IMR-90 (cell line): ENCODE data around the gene FGD5. TPM values are rescaled to one million over a fixed set of nuclear protein-coding genes. Genes with fewer than 3 reads are reported as not detected.

ENCODE experiments used
- ATAC-seq: fragments of 200-7000 bp; cut with Tn5 transposase; 2 replicates; pipeline ENCODE4 v1.9.1; 2020; ENCODE audit warnings: low read depth, mild to moderate bottlenecking, moderate library complexity
- BruUV-seq: library from RNA; stranded (reverse); fragments of 400-500 nt; replicated peaks from 2 replicates; lab custom pipeline; 2021; lab: Mats Ljungman, UMichigan
- CTCF ChIA-PET: fragments of 300-600 bp; formaldehyde crosslinking; extraction: SDS; loops from one replicate; lab custom pipeline; 2021; ENCODE audit warnings: antibody characterized with exemption; lab: Yijun Ruan, JAX
- POLR2A ChIA-PET: fragments of 300-600 bp; sonication (Branson Sonifier 250); formaldehyde crosslinking; loops from one replicate; lab custom pipeline; 2022; ENCODE audit warnings: antibody characterized with exemption; ENCODE audit not compliant: unreplicated experiment; lab: Charles Lee
- DNase-seq: peaks from one replicate; pipeline ENCODE4 v3.0.0; 2013
- H2AFZ ChIP-seq: replicated peaks from 2 replicates; pipeline ENCODE3; 2013; ENCODE audit warnings: low read length, mild to moderate bottlenecking; ENCODE audit not compliant: poor library complexity
- H2AK5ac ChIP-seq: 2 replicates; pipeline ENCODE4 v1.6.1; 2013; ENCODE audit warnings: low read depth, low read length, inconsistent platforms
- H2AK9ac ChIP-seq: replicated peaks from 2 replicates; pipeline ENCODE3; 2013; ENCODE audit warnings: mild to moderate bottlenecking, low read depth, low read length, moderate library complexity; ENCODE audit not compliant: poor library complexity
- H2BK120ac ChIP-seq: 2 replicates; pipeline ENCODE4 v1.6.1; 2013; ENCODE audit warnings: low read depth, low read length, inconsistent platforms
- H2BK15ac ChIP-seq: 3 replicates; pipeline ENCODE4 v1.6.1; 2013; ENCODE audit warnings: low read depth, low read length, inconsistent platforms
- H2BK20ac ChIP-seq: 2 replicates; pipeline ENCODE4 v1.6.1; 2013; ENCODE audit warnings: low read depth, mild to moderate bottlenecking, inconsistent platforms, low read length, moderate library complexity
- H2BK5ac ChIP-seq: 2 replicates; pipeline ENCODE4 v1.6.1; 2013; ENCODE audit warnings: mild to moderate bottlenecking, low read depth, low read length, inconsistent platforms; ENCODE audit not compliant: poor library complexity, severe bottlenecking
- H3K14ac ChIP-seq: replicated peaks from 2 replicates; pipeline ENCODE4 v1.6.1; 2013; ENCODE audit warnings: low read depth, low read length, inconsistent platforms
- H3K18ac ChIP-seq: 2 replicates; pipeline ENCODE4 v1.6.1; 2013; ENCODE audit warnings: low read depth, low read length, control low read depth
- H3K23ac ChIP-seq: 2 replicates; pipeline ENCODE4 v1.6.1; 2013; ENCODE audit warnings: low read depth, low read length, inconsistent platforms
- H3K27ac ChIP-seq: 2 replicates; pipeline ENCODE4 v1.5.1; 2013; ENCODE audit warnings: mild to moderate bottlenecking, control low read depth, low read length; ENCODE audit not compliant: insufficient read depth
- H3K27me3 ChIP-seq: 2 replicates; pipeline ENCODE4 v1.6.1; 2013; ENCODE audit warnings: low read length; ENCODE audit not compliant: control insufficient read depth, insufficient read depth
- H3K36me3 ChIP-seq: 2 replicates; pipeline ENCODE4 v1.6.1; 2013; ENCODE audit warnings: low read length, mixed read lengths; ENCODE audit not compliant: control insufficient read depth, insufficient read depth
- H3K4ac ChIP-seq: 2 replicates; pipeline ENCODE4 v1.6.1; 2013; ENCODE audit warnings: low read depth, low read length, inconsistent platforms
- H3K4me1 ChIP-seq: 2 replicates; pipeline ENCODE4 v1.6.1; 2013; ENCODE audit warnings: low read length, mixed read lengths; ENCODE audit not compliant: control insufficient read depth, insufficient read depth
- H3K4me2 ChIP-seq: 2 replicates; pipeline ENCODE4 v1.6.1; 2013; ENCODE audit warnings: low read depth, mild to moderate bottlenecking, control low read depth, low read length, moderate library complexity
- H3K4me3 ChIP-seq: 2 replicates; pipeline ENCODE4 v1.5.1; 2013; ENCODE audit warnings: low read depth, mild to moderate bottlenecking, control low read depth, low read length, moderate library complexity; ENCODE audit not compliant: insufficient read depth
- H3K56ac ChIP-seq: 2 replicates; pipeline ENCODE4 v1.6.1; 2013; ENCODE audit warnings: low read length, inconsistent platforms; ENCODE audit not compliant: insufficient read depth; ENCODE audit errors: extremely low read depth
- H3K79me1 ChIP-seq, 2 experiments: 2 replicates each; pipeline ENCODE4 v1.6.1; 2013; ENCODE audit warnings: low read length in 2 of 2, inconsistent platforms in 1 of 2, low read depth in 1 of 2
- H3K9ac ChIP-seq: 2 replicates; pipeline ENCODE4 v1.6.1; 2013; ENCODE audit warnings: low read depth, low read length, control low read depth
- H3K9me1 ChIP-seq: 2 replicates; pipeline ENCODE4 v1.6.1; 2013; ENCODE audit warnings: low read length, inconsistent platforms; ENCODE audit not compliant: insufficient read depth
- H3K9me3 ChIP-seq: 2 replicates; pipeline ENCODE4 v1.6.1; 2013; ENCODE audit warnings: low read length; ENCODE audit not compliant: control insufficient read depth, insufficient read depth
- H4K20me1 ChIP-seq: 2 replicates; pipeline ENCODE4 v1.6.1; 2013; ENCODE audit warnings: low read length, inconsistent platforms; ENCODE audit not compliant: insufficient read depth
- H4K5ac ChIP-seq: 2 replicates; pipeline ENCODE4 v1.6.1; 2013; ENCODE audit warnings: mild to moderate bottlenecking, low read depth, low read length, control low read depth
- H4K8ac ChIP-seq, 2 experiments: 2 replicates each; pipeline ENCODE4 v1.6.1; 2013; ENCODE audit warnings: low read depth in 2 of 2, low read length in 2 of 2, control low read depth in 1 of 2, inconsistent platforms in 1 of 2
- H4K91ac ChIP-seq: 2 replicates; pipeline ENCODE4 v1.6.1; 2013; ENCODE audit warnings: low read depth, low read length, inconsistent platforms; ENCODE audit not compliant: insufficient read depth
- CTCF ChIP-seq: conservative IDR thresholded peaks from 2 replicates; pipeline ENCODE4 v1.5.1; 2012; ENCODE audit warnings: mild to moderate bottlenecking, low read depth, low read length, improper control_type of control experiment
- MAFK ChIP-seq: IDR thresholded peaks from 2 replicates; pipeline ENCODE4 v1.6.1; 2012; ENCODE audit warnings: low read depth, low read length, improper control_type of control experiment
- RFX5 ChIP-seq: IDR thresholded peaks from 2 replicates; pipeline ENCODE4 v1.8.0; 2012; ENCODE audit warnings: low read depth, mild to moderate bottlenecking, low read length, moderate library complexity
- USF2 ChIP-seq: fragments of 150-350 bp; IDR thresholded peaks from 2 replicates; pipeline ENCODE4 v1.6.1; 2017; ENCODE audit warnings: mild to moderate bottlenecking, antibody characterized with exemption, low read length, low read depth
- WGBS, 2 experiments: methylation state at CpG; one replicate each; pipeline versions ENCODE4 v1.1.5 to v1.1.7; 2013; ENCODE audit warnings: missing lambda C conversion rate in 2 of 2; ENCODE audit not compliant: insufficient read length in 1 of 2; ENCODE audit errors: extremely low coverage in 2 of 2; 5-methylcytosine and 5-hydroxymethylcytosine counted together
- dilution Hi-C: fragments of 300-500 bp; cut with HindIII; formaldehyde crosslinking; loops from one replicate; pipeline ENCODE4 v1.14.3; 2018; ENCODE audit warnings: low sequenced_read_pairs; ENCODE audit not compliant: unreplicated experiment
- in situ Hi-C: fragments of 300-500 bp; cut with MboI; formaldehyde crosslinking; loops from 3 replicates; pipeline ENCODE4 v1.14.3; 2019; ENCODE audit warnings: low sequenced_read_pairs, inconsistent platforms, mixed read lengths
- intact Hi-C: fragments of 100-400 bp; cut with micrococcal nuclease; formaldehyde crosslinking; loops from 2 replicates; pipeline ENCODE4 v1.10.0; 2022
- polyA plus RNA-seq, 3 experiments: library from polyadenylated mRNA; depleted of rRNA; stranded (reverse); fragments of >200 nt; gene quantifications; 2 replicates each; pipeline ENCODE4 v1.2.3, GENCODE V29; 2012; ENCODE audit warnings: low replicate concordance in 1 of 3
- total RNA-seq: library from RNA; depleted of rRNA; stranded (reverse); fragments of >200 nt; gene quantifications from 2 replicates; pipeline ENCODE4 v1.2.3, GENCODE V29; 2012

Gene FGD5
- total and polyA plus RNA-seq, 2 of the 4 experiments (the other 2 are of a cell fraction), result not detected

GRCh38 chr3:14938954-14939353, 120.2 kb downstream of the FGD5 start:
- no peak overlapping the region for H3K18ac ChIP-seq
- no peaks in the 10 kb centered on the region for H3K27me3 ChIP-seq
- H3K23ac ChIP-seq, result no peak overlapping the region
- ATAC-seq (no peak), DNase-seq (no peak)
- H3K4me3 ChIP-seq, result no peak overlapping the region
- H3K9ac ChIP-seq, result no peak overlapping the region
- no peak overlapping the region for H3K14ac ChIP-seq
- no peak overlapping the region for H4K8ac ChIP-seq
- H2BK20ac ChIP-seq, result no peak overlapping the region
- no peaks in the 10 kb centered on the region for H3K4me1 ChIP-seq
- ChIA-PET POLR2A (no interaction called here), CTCF (no interaction called here)
- no peak overlapping the region for H3K4me2 ChIP-seq
- no peak overlapping the region for H2BK5ac ChIP-seq
- no peaks in the 10 kb centered on the region for H3K9me3 ChIP-seq
- no peaks in the 10 kb centered on the region; the same call in 1 of the 2 replicates for H4K20me1 ChIP-seq
- H2BK15ac ChIP-seq, result no peak overlapping the region
- H3K4ac ChIP-seq, result no peak overlapping the region
- H3K9me1 ChIP-seq, result 0 out of 2 replicates have a peak, but pooled peaks cover 2% of the 10 kb centered on the region
- H2AFZ ChIP-seq, result no peak overlapping the region
- H3K56ac ChIP-seq, result no peak overlapping the region
- H2AK5ac ChIP-seq, result no peak overlapping the region
- H3K27ac ChIP-seq, result no peak overlapping the region
- peaks cover 2% of the 10 kb centered on the region for H3K36me3 ChIP-seq
- TF ChIP-seq RFX5 (no peak), USF2 (no peak), MAFK (no peak), CTCF (no peak)
- H4K91ac ChIP-seq, result no peak overlapping the region
- in situ Hi-C loops (loop anchor here (25.0 kb wide), 1 partner anchor 273 kb away; the partner anchor contains the start of gene CAPN7), dilution Hi-C loops (no loop called here), intact Hi-C loops (no loop called here)
- H4K5ac ChIP-seq, result no peak overlapping the region
- no peak overlapping the region for H2AK9ac ChIP-seq
- no CpG with 5 or more reads among the region's 4 CpGs for WGBS, 2 experiments
- BruUV-seq, result no TSS peak
- no peak overlapping the region for H2BK120ac ChIP-seq
- peaks cover 9 to 15% of the 10 kb centered on the region in 2 experiments for H3K79me1 ChIP-seq
